Trophoblast cell (in vitro differentiated cells and primary cell): ENCODE measurements around the gene ERICH3.

ENCODE experiments used
- DNase-seq, 2 donors: peaks; one replicate each; pipeline ENCODE4 v3.0.0-alpha.2; 2016
- H2AFZ ChIP-seq: 2 replicates; pipeline ENCODE4 v1.6.1; 2013; ENCODE audit warnings: low read length, moderate library complexity, mild to moderate bottlenecking; ENCODE audit not compliant: insufficient read depth, poor library complexity
- H2AK5ac ChIP-seq: 2 replicates; pipeline ENCODE4 v1.6.1; 2013; ENCODE audit warnings: mild to moderate bottlenecking, low read length
- H2BK120ac ChIP-seq: 2 replicates; pipeline ENCODE4 v1.6.1; 2013; ENCODE audit warnings: low read length, mild to moderate bottlenecking, moderate library complexity; ENCODE audit not compliant: insufficient read depth, poor library complexity
- H2BK12ac ChIP-seq: 2 replicates; pipeline ENCODE4 v1.6.1; 2013; ENCODE audit warnings: mild to moderate bottlenecking, low read length, moderate library complexity
- H2BK5ac ChIP-seq: 2 replicates; pipeline ENCODE4 v1.6.1; 2013; ENCODE audit warnings: low read length, low read depth, moderate library complexity, mild to moderate bottlenecking; ENCODE audit not compliant: poor library complexity
- H3K14ac ChIP-seq: 2 replicates; pipeline ENCODE4 v1.6.1; 2013; ENCODE audit warnings: mild to moderate bottlenecking, low read length
- H3K18ac ChIP-seq: 2 replicates; pipeline ENCODE4 v1.6.1; 2013; ENCODE audit warnings: mild to moderate bottlenecking, low read length
- H3K23ac ChIP-seq: 2 replicates; pipeline ENCODE4 v1.6.1; 2013; ENCODE audit warnings: low read length
- H3K27ac ChIP-seq: 2 replicates; pipeline ENCODE4 v1.5.1; 2013; ENCODE audit warnings: low read depth, mild to moderate bottlenecking, inconsistent platforms, low read length, moderate library complexity
- H3K27me3 ChIP-seq: 2 replicates; pipeline ENCODE4 v1.6.1; 2013; ENCODE audit warnings: inconsistent platforms, mild to moderate bottlenecking, low read length, moderate library complexity; ENCODE audit not compliant: insufficient read depth
- H3K36me3 ChIP-seq, 2 experiments: 1 replicate in 1 of 2; 2 replicates in 1 of 2; pipeline ENCODE4 v1.6.1; 2013; ENCODE audit warnings: low read length in 2 of 2, mild to moderate bottlenecking in 2 of 2, moderate library complexity in 1 of 2; ENCODE audit not compliant: insufficient read depth in 2 of 2, control insufficient read depth in 1 of 2
- H3K4ac ChIP-seq: 2 replicates; pipeline ENCODE4 v1.6.1; 2013; ENCODE audit warnings: low read depth, mild to moderate bottlenecking, low read length, moderate library complexity
- H3K4me1 ChIP-seq, 2 experiments: 1 replicate in 1 of 2; 2 replicates in 1 of 2; pipeline ENCODE4 v1.6.1; 2013; ENCODE audit warnings: low read length in 2 of 2, mild to moderate bottlenecking in 2 of 2, moderate library complexity in 1 of 2; ENCODE audit not compliant: insufficient read depth in 2 of 2, control insufficient read depth in 1 of 2
- H3K4me2 ChIP-seq: 2 replicates; pipeline ENCODE4 v1.6.1; 2013; ENCODE audit warnings: inconsistent platforms, mild to moderate bottlenecking, low read length, moderate library complexity
- H3K4me3 ChIP-seq: 2 replicates; pipeline ENCODE4 v1.5.1; 2013; ENCODE audit warnings: mild to moderate bottlenecking, low read depth, low read length, inconsistent platforms
- H3K79me1 ChIP-seq: one replicate; pipeline ENCODE4 v1.6.1; 2013; ENCODE audit warnings: low read length
- H3K79me2 ChIP-seq: 2 replicates; pipeline ENCODE4 v1.6.1; 2013; ENCODE audit warnings: low read length, mild to moderate bottlenecking; ENCODE audit not compliant: control insufficient read depth, insufficient read depth, poor library complexity
- H3K9ac ChIP-seq: 2 replicates; pipeline ENCODE4 v1.6.1; 2013; ENCODE audit warnings: mild to moderate bottlenecking, low read length
- H3K9me3 ChIP-seq: 2 replicates; pipeline ENCODE4 v1.6.1; 2013; ENCODE audit warnings: low read depth, mild to moderate bottlenecking, control low read depth, inconsistent platforms, low read length; ENCODE audit not compliant: insufficient read depth
- H4K12ac ChIP-seq: 2 replicates; pipeline ENCODE4 v1.6.1; 2013; ENCODE audit warnings: low read depth, mild to moderate bottlenecking, low read length, moderate library complexity
- H4K8ac ChIP-seq: 2 replicates; pipeline ENCODE4 v1.6.1; 2013; ENCODE audit warnings: low read depth, mild to moderate bottlenecking, low read length, moderate library complexity
- H4K91ac ChIP-seq: one replicate; pipeline ENCODE4 v1.6.1; 2013; ENCODE audit warnings: low read depth, mild to moderate bottlenecking, low read length, moderate library complexity
- WGBS: extraction: QIAGEN DNeasy Blood & Tissue Kit; methylation state at CpG from one replicate; pipeline ENCODE4 v1.1.7; 2013; ENCODE audit warnings: missing lambda C conversion rate; ENCODE audit not compliant: insufficient read length, insufficient coverage; ENCODE audit errors: extremely low coverage; 5-methylcytosine and 5-hydroxymethylcytosine counted together

Gene ERICH3

DNA sequence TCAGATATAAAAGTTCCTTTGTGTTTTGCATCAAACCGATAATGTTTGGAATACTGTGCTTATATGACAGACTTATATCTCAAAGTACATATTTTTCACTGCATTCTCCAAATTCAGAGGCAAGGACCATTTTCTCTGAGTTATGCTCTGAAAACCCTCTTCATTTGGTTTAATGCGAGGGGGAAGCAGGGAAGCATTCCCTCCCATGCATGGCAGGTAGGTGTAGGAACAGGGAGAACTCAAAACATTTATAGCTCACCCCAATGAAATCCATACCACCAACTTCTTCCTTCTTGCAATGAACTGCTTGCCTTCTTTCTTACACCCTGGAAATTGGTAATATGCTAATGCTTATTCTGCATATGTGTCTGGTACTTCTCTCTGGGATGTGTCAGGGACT lies 10.7 kb upstream of the ERICH3 start:
- Histone ChIP-seq H2BK5ac (no peak overlapping the region), H3K79me2 (no peaks in the 10 kb centered on the region), H3K23ac (no peak overlapping the region), H3K9ac (no peak overlapping the region), H3K4ac (no peak overlapping the region), H2AK5ac (no peak overlapping the region), H3K9me3 (no peaks in the 10 kb centered on the region), H3K27me3 (no peaks in the 10 kb centered on the region), H2BK120ac (no peak overlapping the region), H2AFZ (no peak overlapping the region), H3K36me3 (no peaks in the 10 kb centered on the region), H4K8ac (no peak overlapping the region), H4K12ac (no peak overlapping the region), H3K4me3 (no peak overlapping the region), H4K91ac (no peak overlapping the region), H3K4me2 (no peak overlapping the region), H3K4me1 (no peaks in the 10 kb centered on the region), H3K27ac (no peak overlapping the region), H3K18ac (no peak overlapping the region), H3K14ac (no peak overlapping the region), H3K79me1 (no peaks in the 10 kb centered on the region), H2BK12ac (no peak overlapping the region)
- no CpG with 5 or more reads among the region's 2 CpGs for WGBS
- DNase-seq = no peak

DNA sequence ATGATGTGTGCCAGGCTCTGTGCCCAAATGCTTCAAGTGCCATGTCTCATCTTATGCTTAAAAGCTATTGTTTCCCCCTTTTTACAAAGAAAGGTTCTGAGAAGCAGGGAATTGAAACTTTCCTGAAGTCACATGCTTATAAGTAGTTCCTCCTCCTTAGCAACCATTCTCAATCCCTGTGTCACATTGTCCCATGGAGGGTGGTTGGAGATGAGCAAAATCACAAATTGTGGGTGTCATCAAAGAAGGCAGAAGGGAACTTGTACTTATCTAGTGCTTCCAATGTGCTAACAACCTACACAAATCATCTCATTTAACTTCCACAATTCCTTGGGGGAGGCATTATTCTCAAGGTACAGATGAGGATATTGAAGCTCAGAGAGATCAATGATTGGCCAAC lies 10.1 kb upstream of the ERICH3 start:
- Histone ChIP-seq H3K27me3 (no peaks in the 10 kb centered on the region), H2AK5ac (no peak overlapping the region), H3K23ac (no peak overlapping the region), H2BK120ac (no peak overlapping the region), H3K4me1 (no peaks in the 10 kb centered on the region), H3K4me2 (no peak overlapping the region), H3K18ac (no peak overlapping the region), H2BK5ac (no peak overlapping the region), H3K4ac (no peak overlapping the region), H4K91ac (no peak overlapping the region), H3K9ac (no peak overlapping the region), H4K8ac (no peak overlapping the region), H4K12ac (no peak overlapping the region), H3K36me3 (no peaks in the 10 kb centered on the region), H3K9me3 (no peaks in the 10 kb centered on the region), H2AFZ (no peak overlapping the region), H3K14ac (no peak overlapping the region), H3K27ac (no peak overlapping the region), H2BK12ac (no peak overlapping the region), H3K79me1 (no peaks in the 10 kb centered on the region), H3K4me3 (no peak overlapping the region), H3K79me2 (no peaks in the 10 kb centered on the region)
- no peak for DNase-seq

DNA sequence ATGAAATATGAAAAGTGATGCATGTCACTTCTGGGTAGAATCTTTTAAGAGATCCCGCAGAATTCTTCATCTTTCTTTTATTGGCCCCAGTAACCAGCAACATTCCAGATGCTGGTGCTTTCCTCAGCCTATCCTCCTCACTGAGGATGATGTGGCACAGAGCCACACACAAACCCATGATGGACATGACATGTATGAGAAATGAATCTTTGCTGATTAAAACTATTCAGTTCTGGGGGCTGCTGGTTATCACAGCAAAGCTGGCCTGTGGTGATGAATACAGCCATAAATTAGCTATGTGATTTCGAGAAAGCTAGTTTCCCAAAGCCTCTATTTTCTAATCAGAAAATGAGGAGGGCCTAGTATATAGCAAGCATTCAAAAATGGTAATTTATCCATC lies 8.3 kb upstream of the ERICH3 start:
- Histone ChIP-seq H3K36me3 (no peaks in the 10 kb centered on the region), H2BK120ac (no peak overlapping the region)
- WGBS = no CpG with 5 or more reads among the region's 2 CpGs

DNA sequence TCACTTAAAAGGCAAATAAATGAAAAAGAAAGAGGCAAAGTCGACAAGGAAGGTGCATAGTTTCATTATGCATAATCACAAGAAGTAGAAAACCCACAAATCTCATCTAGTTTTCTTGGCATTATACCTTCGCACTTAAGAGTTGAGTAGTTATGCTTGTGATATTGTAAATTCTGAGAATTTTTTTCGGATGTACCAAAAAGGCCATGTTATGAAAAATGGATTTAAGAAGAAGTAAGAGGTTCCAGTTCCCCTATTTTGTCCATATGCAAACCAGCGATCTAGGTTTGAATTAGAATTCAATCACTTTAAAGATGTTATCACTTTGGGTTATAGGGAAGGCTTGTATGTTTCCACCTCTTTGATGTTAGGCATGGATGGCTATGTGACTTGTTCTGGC lies 7.9 kb upstream of the ERICH3 start:
- no peak overlapping the region for H3K27ac ChIP-seq
- DNase-seq = no peak
- no peaks in the 10 kb centered on the region for H3K4me1 ChIP-seq
- no peak overlapping the region for H2BK120ac ChIP-seq
- no peak overlapping the region for H3K14ac ChIP-seq
- H2AK5ac ChIP-seq = no peak overlapping the region
- no peak overlapping the region for H4K12ac ChIP-seq
- no peak overlapping the region for H2BK5ac ChIP-seq
- H3K79me1 ChIP-seq = no peaks in the 10 kb centered on the region
- H3K23ac ChIP-seq = no peak overlapping the region
- no peak overlapping the region for H3K18ac ChIP-seq
- H3K79me2 ChIP-seq = no peaks in the 10 kb centered on the region
- no CpG with 5 or more reads among the region's 4 CpGs for WGBS
- no peak overlapping the region for H3K4ac ChIP-seq
- H3K36me3 ChIP-seq = no peaks in the 10 kb centered on the region
- no peak overlapping the region for H3K4me3 ChIP-seq
- H2AFZ ChIP-seq = no peak overlapping the region
- no peaks in the 10 kb centered on the region for H3K27me3 ChIP-seq
- H3K9ac ChIP-seq = no peak overlapping the region
- no peaks in the 10 kb centered on the region for H3K9me3 ChIP-seq
- no peak overlapping the region for H2BK12ac ChIP-seq
- H3K4me2 ChIP-seq = no peak overlapping the region
- no peak overlapping the region for H4K91ac ChIP-seq
- H4K8ac ChIP-seq = no peak overlapping the region

More for the DNA sequence above, 8.3 kb upstream of the ERICH3 start:
- Histone ChIP-seq H2BK12ac (no peak overlapping the region), H3K4me2 (no peak overlapping the region), H3K18ac (no peak overlapping the region), H3K23ac (no peak overlapping the region), H3K79me2 (no peaks in the 10 kb centered on the region), H2AFZ (no peak overlapping the region), H3K14ac (no peak overlapping the region), H3K9ac (no peak overlapping the region), H4K91ac (no peak overlapping the region), H2AK5ac (no peak overlapping the region), H3K4me1 (no peaks in the 10 kb centered on the region), H3K79me1 (no peaks in the 10 kb centered on the region), H4K12ac (no peak overlapping the region), H3K4me3 (no peak overlapping the region), H4K8ac (no peak overlapping the region), H3K27ac (no peak overlapping the region), H3K4ac (no peak overlapping the region), H2BK5ac (no peak overlapping the region), H3K27me3 (no peaks in the 10 kb centered on the region), H3K9me3 (no peaks in the 10 kb centered on the region)
- DNase-seq = no peak

DNA sequence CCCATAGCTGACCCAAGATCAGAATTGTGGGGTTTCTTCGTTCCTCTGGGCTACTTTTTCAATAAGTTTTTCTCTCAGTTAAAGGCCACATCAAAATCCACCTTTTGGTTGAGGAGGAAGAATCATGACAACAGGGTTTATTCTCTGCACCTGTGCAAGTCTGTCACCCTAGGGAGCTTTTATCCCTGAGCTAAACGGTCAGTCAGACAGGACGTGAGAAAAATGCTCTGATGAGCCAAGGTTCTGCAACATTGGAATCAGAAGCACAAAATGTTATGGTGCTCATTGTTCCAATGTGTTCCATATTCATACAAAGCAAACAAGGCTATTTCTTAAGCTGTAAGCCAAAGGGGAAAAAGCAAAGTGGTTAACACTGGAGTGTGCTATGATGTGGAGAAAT lies 7.4 kb upstream of the ERICH3 start:
- H2BK5ac ChIP-seq = no peak overlapping the region
- no peaks in the 10 kb centered on the region for H3K79me1 ChIP-seq
- H3K9ac ChIP-seq = no peak overlapping the region
- no peak overlapping the region for H3K14ac ChIP-seq
- no peak overlapping the region for H3K4me3 ChIP-seq
- no peak overlapping the region for H3K18ac ChIP-seq
- WGBS = no CpG with 5 or more reads among the region's 3 CpGs
- H3K4me1 ChIP-seq = no peaks in the 10 kb centered on the region
- H3K23ac ChIP-seq = no peak overlapping the region
- H3K4ac ChIP-seq = no peak overlapping the region
- no peak overlapping the region for H2BK12ac ChIP-seq
- no peak overlapping the region for H2AK5ac ChIP-seq
- H2BK120ac ChIP-seq = no peak overlapping the region
- no peaks in the 10 kb centered on the region for H3K9me3 ChIP-seq
- no peak overlapping the region for H3K4me2 ChIP-seq
- no peaks in the 10 kb centered on the region for H3K36me3 ChIP-seq
- no peak for DNase-seq
- H3K27ac ChIP-seq = no peak overlapping the region
- H4K91ac ChIP-seq = no peak overlapping the region
- no peak overlapping the region for H4K12ac ChIP-seq
- no peak overlapping the region for H4K8ac ChIP-seq
- H3K27me3 ChIP-seq = no peaks in the 10 kb centered on the region
- H2AFZ ChIP-seq = no peak overlapping the region
- no peaks in the 10 kb centered on the region for H3K79me2 ChIP-seq
